Measurements from ENCODE around the gene AAGAB. TPM values are rescaled to one million over a fixed set of nuclear protein-coding genes. Genes with fewer than 3 reads are reported as not detected.
"Not testable (repeated sequence)": the region's sequence is repeated elsewhere in the genome, so short reads cannot be mapped to it uniquely, and the experiment has no call there.

Gene AAGAB, protein sequence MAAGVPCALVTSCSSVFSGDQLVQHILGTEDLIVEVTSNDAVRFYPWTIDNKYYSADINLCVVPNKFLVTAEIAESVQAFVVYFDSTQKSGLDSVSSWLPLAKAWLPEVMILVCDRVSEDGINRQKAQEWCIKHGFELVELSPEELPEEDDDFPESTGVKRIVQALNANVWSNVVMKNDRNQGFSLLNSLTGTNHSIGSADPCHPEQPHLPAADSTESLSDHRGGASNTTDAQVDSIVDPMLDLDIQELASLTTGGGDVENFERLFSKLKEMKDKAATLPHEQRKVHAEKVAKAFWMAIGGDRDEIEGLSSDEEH
- total RNA-seq = 15.7 TPM
- long read RNA-seq, transcript AAGAB-201 (10 exons, 2,841 nt) = major isoform, 22 of 26 reads
- long read RNA-seq, partial matches to known transcripts = 1 of 26 reads
- long read RNA-seq, other reads (novel, unspliced or antisense) = 1 of 26 reads

DNA sequence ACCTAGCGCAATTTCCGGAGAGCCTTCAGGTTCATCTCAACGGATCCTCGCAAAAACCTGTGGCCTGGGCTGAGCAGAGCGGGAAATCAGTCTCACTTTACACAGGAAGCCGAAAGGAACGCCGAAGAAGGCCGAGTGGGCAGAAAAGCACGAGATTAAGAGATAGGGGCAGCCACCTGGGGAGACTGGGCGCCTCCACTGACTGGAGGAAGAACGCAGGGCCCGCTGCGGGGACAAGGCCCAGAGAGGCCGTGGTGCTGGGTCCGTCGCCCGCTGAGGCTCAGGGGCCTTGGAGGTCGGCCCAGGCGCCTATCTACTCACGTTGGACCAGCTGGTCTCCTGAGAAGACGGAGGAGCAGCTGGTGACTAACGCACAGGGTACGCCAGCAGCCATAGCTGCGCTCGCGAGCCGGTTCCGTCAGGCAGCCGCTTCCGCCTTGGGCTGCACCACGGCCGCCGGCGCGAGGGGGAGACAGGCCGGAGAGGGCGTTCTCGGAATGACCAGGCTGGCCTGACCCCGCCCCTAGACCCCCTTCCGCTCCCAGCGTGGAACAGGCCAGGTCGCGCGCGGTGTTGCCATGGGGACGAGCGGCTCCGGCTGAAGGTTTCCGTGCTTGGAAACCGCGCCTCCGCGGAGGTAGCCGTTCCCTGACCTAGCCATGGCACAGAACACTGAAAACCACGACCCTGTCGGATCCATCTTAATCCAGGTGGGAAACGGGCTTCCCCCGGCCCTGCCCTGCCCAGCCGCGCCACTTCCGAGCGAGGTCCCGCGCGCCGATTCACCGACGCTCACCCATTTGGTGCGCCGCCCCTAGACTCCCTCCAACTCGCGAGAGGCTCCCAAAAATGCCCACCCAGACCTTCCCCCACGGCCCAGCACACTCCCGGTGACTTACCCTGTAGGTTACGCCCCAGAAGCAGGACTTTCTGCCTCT lies at the start of gene AAGAB, which contains the start of gene IQCH:
Gene AAGAB, minus strand, starts transcription at position 424 of the 938 bp plus-strand sequence. Its CDS starts 30 bp downstream, at position 394.
Gene IQCH, plus strand, starts transcription at position 549 of the 938 bp plus-strand sequence. Its CDS starts 111 bp downstream, at position 660.
- intact Hi-C loops (cut with micrococcal nuclease) = loop anchor here (10.0 kb wide), 1 partner anchor 90 kb away; no protein-coding TSS in a partner anchor
- DNase-seq (peak; percentile 99), ATAC-seq (peak; percentile 100)

DNA sequence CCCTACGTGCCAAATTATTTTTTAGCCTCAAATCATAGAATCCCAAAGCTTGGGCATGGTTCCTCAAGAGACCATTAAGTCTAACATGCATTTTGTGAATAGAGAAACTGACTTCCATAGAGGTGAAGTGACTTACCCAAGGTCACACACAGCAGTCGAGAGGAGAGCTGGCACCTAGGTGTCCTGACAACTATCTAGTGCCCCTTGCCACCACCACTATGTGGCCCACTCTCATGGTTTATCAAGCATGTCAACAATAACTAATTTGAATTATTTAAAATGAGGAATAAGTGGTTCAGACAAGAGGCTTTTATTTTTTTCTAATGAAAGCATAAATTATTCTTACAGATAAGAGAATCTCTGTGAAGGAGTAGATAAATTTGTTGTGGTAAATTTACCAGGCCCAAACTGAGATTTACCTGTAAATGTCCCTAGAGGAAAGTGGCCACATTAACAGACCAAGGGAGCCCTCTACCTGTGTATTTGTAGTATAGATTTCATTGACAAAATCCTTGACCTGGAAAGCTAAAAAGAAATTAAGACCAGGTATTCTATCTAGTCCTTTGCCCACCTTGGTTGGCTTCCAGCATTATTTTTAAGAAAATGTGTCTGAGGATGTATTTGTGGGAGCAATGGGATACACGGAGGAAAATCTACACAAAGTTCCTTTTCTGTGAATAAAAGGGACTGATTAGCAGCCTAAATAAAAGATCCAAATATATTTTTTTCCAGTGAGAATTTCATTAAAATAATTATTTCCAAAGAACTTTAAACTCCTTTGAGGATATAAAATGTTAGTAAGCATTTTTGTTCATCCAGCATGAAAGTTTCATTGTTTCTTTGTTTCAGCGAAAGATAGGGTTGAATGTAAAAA lies 49.3 kb upstream of the AAGAB start:
- DNase-seq (no peak), ATAC-seq (peak; percentile 34)
- intact Hi-C loops (cut with micrococcal nuclease) = loop anchor here (2.0 kb wide), 1 partner anchor 357 kb away; no protein-coding TSS in a partner anchor

DNA sequence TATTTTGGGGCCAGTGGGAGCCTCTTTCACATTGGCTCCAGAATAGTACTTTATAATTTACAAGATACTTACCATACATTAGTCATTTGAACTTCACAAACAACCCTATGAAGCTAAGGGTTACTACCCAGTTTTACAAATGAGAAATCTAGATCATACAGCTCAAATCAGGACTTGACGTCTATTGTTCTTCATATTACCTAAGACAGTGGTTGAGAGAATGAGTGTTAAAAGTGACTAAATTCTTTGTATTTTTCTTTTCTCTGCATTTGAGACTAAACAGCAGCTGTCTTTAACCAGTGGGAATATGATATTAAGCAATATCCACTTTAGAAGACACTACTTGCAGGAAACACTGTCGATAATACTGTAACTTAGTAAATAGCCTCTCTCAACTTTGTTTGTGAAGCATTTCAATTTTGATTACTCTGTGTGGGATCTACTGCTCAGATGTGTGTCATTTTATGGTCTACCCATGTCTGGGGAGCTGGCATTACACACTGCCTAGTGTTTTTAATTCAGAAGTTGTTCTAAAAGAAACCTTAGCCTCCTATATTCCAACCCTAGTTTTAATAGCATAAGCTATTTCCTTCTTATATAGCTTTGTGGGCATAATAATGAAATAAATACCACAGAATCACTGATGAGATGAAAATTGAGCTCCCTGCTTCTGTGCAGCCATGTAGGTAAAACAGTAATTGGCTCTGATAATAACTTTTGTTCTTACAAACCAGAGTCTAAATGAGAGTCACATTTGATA lies 46.0 kb upstream of the AAGAB start:
- ATAC-seq (no peak), DNase-seq (no peak)
- intact Hi-C loops (cut with micrococcal nuclease) = no loop called here

DNA sequence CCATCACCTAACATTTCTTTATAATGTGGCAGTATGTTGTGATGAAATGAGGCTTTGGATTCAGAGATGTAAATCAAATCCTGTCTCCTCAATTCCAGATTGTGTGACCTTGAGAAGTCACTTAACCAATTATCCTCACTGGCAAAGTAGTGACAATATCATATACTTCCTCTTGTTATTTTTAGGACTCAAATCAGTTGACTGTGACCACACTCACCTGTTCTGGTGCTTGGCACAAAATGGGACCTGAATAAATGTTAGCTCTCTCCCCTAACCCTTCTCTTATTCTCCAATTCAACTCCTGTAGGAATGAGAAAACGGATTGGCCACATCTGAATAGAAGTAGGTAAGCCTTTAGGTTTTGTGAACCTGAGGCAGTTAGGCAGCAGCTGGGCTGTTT lies 42.2 kb upstream of the AAGAB start:
- intact Hi-C loops (cut with micrococcal nuclease) = no loop called here
- no peak for DNase-seq
- ATAC-seq = no peak

DNA sequence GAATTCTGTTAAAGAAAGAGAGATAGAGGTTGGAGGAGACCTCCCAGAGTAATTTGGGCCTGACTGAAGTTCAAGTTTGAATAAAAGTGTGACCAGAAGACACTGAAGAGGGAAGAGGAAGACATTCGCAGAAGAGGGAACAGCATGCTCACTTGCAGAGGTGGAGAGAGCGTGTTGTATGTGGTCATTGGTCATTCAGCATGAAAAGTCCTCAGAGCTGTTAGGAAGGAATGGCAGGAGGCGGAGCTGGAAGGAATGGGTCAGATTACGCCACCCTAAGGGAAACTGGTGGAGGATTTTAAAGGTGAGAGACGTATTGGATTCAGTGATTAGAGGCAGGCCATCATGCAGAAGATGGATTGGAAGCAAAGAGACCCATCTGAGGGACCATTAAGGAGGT lies 41.7 kb upstream of the AAGAB start:
- no peak for DNase-seq
- intact Hi-C loops (cut with micrococcal nuclease) = no loop called here
- ATAC-seq = no peak

DNA sequence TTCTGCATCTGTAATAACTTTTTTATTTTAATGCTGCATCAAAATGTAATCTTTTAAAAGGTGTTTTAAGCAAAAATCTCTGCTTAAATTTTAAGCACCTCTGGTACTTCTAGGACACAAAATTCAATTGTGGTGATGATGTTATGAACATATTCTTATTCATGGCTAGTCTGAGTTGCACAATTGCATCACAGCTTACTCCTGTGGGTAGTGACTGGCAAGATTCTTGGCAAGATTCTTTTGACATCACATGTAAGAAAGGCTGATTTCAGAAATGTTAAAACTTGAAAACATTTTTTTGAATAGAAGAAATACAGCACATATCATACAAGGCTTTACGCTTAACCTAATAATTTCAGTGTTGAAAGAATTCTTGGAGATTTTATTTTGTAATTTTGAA lies 35.9 kb upstream of the AAGAB start:
- DNase-seq (no peak), ATAC-seq (no peak)
- intact Hi-C loops (cut with micrococcal nuclease) = no loop called here

DNA sequence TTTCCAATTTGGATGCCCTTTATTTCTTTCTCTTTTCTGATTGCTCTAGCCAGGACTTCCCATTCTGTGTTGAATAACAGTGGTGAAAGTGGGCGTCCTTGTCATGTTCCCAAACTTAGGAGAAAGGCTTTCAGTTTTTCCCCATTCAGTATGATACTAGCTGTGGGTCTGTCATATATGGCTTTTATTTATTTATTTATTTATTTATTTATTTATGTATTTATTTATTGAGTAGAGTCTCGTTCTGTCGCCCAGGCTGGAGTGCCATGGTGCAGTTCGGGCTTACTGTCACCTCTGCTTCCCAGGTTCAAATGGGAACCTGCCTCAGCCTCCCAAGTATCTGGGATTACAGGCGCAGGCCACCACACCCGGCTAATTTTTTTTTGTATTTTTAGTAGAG lies 31.9 kb upstream of the AAGAB start:
- intact Hi-C loops (cut with micrococcal nuclease); ATAC-seq; DNase-seq: not testable (repeated sequence)

DNA sequence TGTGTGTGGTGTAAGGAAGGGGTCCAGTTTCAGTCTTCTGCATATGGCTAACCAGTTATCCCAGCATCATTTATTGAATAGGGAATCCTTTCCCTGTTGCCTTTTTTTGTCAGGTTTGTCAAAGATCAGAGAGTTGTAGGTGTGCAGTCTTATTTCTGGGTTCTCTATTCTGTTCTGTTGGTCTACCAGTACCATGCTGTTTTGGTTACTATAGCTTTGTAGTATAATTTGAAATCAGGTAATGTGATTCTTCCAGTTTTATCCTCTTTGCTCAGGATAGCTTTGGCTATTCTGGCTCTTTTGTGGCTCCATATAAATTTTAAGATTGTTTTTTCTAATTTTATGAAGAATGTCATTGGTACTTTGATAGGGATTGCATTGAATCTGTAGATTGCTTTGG lies 31.2 kb upstream of the AAGAB start:
- intact Hi-C loops (cut with micrococcal nuclease); DNase-seq: not testable (repeated sequence)

DNA sequence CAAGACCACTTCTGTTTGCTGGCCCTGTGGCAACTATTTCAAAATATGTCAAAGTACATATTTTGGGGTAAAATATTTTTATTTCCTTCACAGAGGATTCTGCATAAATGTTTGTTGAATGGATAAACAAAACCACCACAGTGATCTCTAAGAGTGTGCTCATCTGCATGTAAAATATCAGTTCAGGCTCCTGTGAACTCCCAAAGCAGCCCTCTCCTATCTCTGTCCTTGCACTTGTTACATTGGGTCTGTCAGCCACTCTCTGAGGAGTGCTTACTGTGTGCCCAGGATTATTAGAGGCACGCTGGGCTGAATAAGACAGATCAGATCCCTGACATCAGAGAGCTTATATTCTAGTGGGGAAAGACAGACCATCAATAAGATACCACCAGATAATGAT lies 27.3 kb upstream of the AAGAB start:
- intact Hi-C loops (cut with micrococcal nuclease) = no loop called here
- DNase-seq = no peak
- no peak for ATAC-seq

More for the DNA sequence above, 31.2 kb upstream of the AAGAB start:
- not testable (repeated sequence) for ATAC-seq

DNA sequence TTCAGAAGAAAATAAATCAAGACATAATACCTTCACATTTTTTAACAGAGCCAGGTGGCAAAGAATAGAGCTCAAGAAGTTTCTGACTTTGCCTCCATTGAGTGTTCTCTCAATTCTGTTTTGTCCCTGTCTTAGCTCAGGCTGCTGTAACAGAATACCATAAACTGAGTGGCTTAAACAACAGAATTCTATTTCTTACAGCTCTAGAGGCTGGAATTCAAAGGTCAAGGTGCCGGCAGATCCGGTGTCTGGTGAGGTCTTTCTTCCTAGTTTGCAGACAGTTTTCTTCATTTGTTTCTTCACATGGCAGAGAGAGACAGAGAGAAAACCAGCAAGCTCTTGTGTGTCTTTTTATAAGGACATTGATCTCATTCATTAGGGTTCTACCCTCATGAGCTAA lies 25.8 kb upstream of the AAGAB start:
- ATAC-seq (no peak), DNase-seq (no peak)
- intact Hi-C loops (cut with micrococcal nuclease) = no loop called here

DNA sequence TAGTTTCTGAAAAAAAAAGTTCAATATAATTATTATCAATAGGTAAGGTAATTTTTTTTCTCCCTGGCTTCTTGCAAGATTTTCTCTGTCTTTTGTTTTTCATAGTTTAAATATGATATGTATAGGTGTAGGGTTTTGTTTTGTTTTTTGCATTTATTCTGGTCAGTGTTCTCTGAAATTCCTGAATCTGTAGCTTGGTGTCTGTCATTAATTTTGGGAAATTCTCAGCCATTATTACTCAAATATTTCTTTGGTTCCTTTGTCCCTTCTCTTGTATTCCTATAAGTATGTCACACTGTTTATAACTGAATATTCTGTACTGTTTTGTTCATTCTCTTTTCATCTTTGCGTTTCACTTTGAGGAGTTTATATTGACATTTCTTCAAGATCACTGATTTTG lies 22.2 kb upstream of the AAGAB start:
- no peak for DNase-seq
- no peak for ATAC-seq
- intact Hi-C loops (cut with micrococcal nuclease) = no loop called here

DNA sequence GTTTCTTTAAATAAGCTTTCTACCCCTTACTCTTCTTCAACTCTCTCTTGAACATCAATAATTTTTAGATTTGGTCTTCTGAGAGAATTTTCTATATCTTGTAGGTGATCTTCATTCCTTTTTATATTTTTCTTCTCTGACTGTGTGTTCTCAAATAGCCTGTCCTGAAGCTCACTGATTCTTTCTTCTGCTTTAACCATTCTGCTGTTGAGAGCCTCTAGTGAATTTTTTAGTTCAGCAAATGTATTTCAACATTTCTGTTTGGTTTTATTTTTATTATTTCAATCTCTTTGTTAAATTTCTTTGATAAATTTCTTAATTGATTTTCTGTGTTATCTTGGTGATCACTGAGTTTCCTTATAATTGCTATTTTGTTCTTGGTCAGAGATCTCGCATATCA lies 19.8 kb upstream of the AAGAB start:
- ATAC-seq (no peak), DNase-seq (no peak)

DNA sequence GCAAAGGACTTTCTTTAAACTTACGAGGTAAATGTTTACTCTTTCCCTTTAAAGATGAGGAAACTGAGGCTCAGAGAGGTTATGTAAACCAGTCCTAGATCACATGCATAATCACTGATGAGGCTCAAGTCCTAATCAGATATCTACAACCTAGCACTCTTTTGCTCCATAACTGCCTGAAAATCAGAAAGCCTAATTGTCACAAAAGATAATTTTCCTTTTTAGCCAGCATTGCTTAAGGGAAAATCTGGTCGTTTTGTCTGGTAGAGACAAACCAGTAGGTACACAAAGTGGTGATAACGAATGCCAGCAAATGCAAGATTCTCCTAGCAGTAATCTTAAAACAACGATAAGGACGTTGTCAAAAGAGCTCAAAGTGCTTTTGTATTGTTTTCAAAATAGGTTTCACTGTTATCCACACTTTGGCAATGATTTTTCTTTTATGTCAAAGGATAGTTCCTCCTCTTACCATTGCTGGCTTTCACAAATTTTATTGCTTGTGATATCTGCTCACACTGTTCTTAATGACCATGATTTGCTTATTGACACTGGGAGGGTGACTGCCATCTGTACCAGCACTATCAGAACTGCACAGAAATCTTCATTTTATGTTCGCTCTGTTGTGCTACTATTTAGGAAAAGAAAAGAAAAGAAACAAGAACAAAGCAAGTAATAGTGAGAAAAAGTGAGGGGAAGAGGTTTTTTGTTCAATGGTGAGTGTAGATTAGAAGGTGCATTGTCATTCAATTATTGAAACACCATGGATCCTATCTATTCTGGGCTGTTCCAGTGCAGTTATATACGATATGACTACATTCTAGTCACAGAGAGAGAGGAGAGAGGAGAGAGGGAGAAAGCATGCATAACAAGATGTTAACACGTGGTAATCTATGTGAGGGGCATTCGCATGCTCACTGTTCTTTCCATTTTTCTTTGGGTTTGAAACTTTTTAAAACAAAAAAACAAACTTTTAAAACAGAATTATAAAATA lies 13.8 kb upstream of the AAGAB start:
- ATAC-seq = no peak
- no peak for DNase-seq
- intact Hi-C loops (cut with micrococcal nuclease) = no loop called here

More for the DNA sequence above, 19.8 kb upstream of the AAGAB start:
- intact Hi-C loops (cut with micrococcal nuclease) = no loop called here

DNA sequence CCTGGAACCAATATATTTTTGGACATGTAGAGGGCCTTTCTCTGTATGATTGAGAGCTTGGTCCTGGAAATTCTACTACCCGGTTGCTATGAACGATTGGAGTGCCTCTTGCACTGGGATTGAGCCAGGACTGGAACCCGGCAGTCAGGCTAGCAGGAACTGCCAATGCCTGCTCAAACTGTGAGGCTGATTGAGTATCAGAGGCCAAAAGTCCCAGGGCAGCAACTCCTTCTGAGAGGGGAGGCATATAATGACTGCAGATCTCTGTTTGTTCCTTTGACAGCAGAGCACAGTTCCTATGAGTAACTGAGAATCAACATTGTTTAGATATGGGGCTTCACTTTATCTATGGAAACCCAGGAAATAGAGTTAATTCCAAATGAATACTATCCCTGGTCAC lies 13.0 kb upstream of the AAGAB start:
- no peak for ATAC-seq
- intact Hi-C loops (cut with micrococcal nuclease) = no loop called here
- DNase-seq = no peak

DNA sequence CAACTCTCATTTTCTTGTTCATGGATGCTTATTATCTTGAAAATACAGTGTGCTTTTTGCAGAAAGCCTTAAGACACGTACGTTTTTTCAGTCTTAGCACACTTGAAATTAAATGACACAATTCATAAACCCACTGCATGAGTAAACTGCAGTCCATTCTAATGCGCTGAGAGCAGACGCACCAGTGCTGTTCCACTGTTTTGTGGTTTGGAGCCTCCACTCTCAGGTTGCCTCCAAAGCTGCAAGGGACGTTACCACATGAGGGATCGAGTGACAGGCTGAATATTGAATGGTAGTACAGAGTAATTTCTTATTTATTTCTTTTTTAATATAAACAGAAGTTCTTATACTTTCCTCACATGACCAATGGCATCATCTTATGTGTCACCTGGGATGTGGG lies 12.4 kb upstream of the AAGAB start:
- intact Hi-C loops (cut with micrococcal nuclease) = no loop called here
- DNase-seq (no peak), ATAC-seq (no peak)

DNA sequence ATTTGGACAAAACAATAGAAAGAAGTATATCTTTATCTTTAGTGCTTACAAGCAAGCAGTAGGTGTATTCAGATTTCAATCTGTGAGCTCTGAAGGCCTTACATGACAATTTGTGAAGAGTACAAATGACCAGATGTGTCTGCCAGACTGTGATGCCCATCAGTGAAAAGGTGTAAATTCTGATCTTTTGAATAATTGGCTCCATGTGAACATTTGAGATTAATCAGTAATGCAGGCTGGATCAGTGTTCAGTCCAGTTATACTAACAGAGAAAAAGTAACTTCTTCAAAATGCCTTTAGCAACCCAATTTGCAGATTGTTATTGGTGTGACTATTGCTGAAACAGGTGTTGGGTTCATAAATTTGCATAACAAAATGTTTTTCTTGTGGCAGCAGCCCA lies 5.3 kb upstream of the AAGAB start:
- DNase-seq = no peak
- intact Hi-C loops (cut with micrococcal nuclease) = loop anchor here (10.0 kb wide), 1 partner anchor 95 kb away; no protein-coding TSS in a partner anchor
- no peak for ATAC-seq

DNA sequence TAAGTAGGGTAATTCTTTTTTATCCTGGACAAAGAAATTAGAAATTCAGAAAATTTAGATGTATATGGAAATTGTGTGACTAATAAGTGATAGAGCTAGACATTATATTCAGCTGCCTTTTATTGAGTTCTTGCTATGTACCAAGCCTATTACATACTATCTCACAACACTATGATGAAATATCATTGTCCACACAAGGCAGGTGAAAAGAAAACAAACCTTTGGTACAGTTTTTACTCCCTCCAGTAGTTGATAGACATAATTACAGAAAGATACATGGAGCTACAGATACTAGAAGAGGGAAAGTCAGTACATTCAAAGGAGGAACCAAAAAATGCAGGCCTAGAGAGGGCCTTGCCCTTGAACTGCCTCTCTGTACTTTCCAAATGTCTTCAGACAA lies 4.9 kb upstream of the AAGAB start:
- DNase-seq = no peak
- ATAC-seq = no peak
- intact Hi-C loops (cut with micrococcal nuclease) = loop anchor here (10.0 kb wide), 1 partner anchor 95 kb away; no protein-coding TSS in a partner anchor

Measured in left ventricle myocardium superior (tissue), 1 donor.